Omental fat pad (tissue), 4 donors: Measurements from ENCODE around the gene ECHS1. TPM values are rescaled to one million over a fixed set of nuclear protein-coding genes. Genes with fewer than 3 reads are reported as not detected.
"Not testable (repeated sequence)": the region's sequence is repeated elsewhere in the genome, so short reads cannot be mapped to it uniquely, and the experiment has no call there.

Experiments used
- ATAC-seq: fragments of 150-250 bp; one replicate; pipeline ENCODE4 v1.9.1; 2016; ENCODE audit warnings: mild to moderate bottlenecking, moderate library complexity; ENCODE audit not compliant: low FRiP score
- DNase-seq: peaks from one replicate; pipeline ENCODE4 v3.0.0-alpha.2; 2019; ENCODE audit warnings: low spot score
- CTCF ChIP-seq, 3 donors: fragments of 450-650 bp; IDR thresholded peaks; one replicate each; pipeline ENCODE4 v1.5.1; 2016 to 2017; ENCODE audit warnings: antibody characterized with exemption in 3 of 3, mild to moderate bottlenecking in 3 of 3, moderate library complexity in 2 of 3
- total RNA-seq, 4 donors: library from RNA; depleted of rRNA; stranded (reverse); fragments of >200 nt; gene quantifications; one replicate each; pipeline ENCODE4 v1.1.0, GENCODE V29; 2016

Gene ECHS1
- total RNA-seq, 4 donors from 2014 or later: 96.0 to 197 (median 138) TPM

GRCh38 chr10:133391249-133391635 is 18.1 kb upstream of the ECHS1 start:
- TF ChIP-seq CTCF (IDR thresholded peaks at IDR 0.05): no peak
- ATAC-seq: no peak
- no peak for DNase-seq

GRCh38 chr10:133390597-133391248 is 17.6 kb upstream of the ECHS1 start:
- no peak for TF ChIP-seq CTCF (IDR thresholded peaks at IDR 0.05)
- DNase-seq: no peak
- ATAC-seq: no peak

- ATAC-seq: no peak
- TF ChIP-seq CTCF (IDR thresholded peaks at IDR 0.05): no peak
- DNase-seq: no peak
These were observed 16.0 kb upstream of the ECHS1 start for GRCh38 chr10:133388973-133389818.

GRCh38 chr10:133388236-133388972 is 15.2 kb upstream of the ECHS1 start:
- no peak for DNase-seq
- ATAC-seq: no peak
- no peak for TF ChIP-seq CTCF (IDR thresholded peaks at IDR 0.05)

- not testable (repeated sequence) for DNase-seq, ATAC-seq
These were observed 13.8 kb upstream of the ECHS1 start for GRCh38 chr10:133386951-133387350.

- no peak for DNase-seq
- no peak for ATAC-seq
- TF ChIP-seq CTCF (IDR thresholded peaks at IDR 0.05): no peak
These were observed 12.1 kb upstream of the ECHS1 start for GRCh38 chr10:133385214-133385613.

- no peak for DNase-seq
- ATAC-seq: no peak
- TF ChIP-seq CTCF (IDR thresholded peaks at IDR 0.05): no peak
These were observed 10.9 kb upstream of the ECHS1 start for GRCh38 chr10:133384071-133384470.
